ENCODE data around the gene FGFRL1. TPM values are rescaled to one million over a fixed set of nuclear protein-coding genes. Genes with fewer than 3 reads are reported as not detected.

The FGFRL1 gene
- total and polyA plus RNA-seq, 2 of the 13 experiments (the other 11 are each of a cell fraction or from before 2014, with no cell fraction given): 19.1 to 30.6 TPM

DNA sequence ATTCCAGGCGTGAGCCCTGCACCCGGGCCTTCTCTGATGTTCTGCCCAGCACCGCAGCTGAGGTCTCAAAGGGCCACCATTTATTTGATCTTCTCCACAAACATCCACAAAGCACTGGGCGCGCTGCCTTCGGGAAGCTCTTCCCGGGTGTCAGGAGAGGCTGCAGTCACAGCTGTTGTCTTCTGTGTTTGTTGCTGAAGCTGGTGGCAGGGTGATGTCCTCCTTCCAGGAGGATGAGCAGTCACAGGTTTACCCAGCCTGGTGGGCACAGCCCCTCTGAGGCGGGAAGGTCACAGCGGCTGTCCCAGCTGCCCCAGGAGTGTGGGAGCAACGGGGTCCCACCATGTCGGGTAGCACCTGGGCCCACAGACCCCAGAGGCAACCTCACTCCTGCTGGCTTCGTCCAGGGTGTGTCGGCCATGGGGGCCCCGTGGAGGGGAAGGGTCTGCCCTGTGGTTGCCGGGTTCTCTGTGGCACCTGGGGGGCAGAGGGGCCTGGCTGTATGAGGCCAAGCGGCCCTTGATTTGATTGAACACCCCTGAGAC lies 27.6 kb downstream of the FGFRL1 start (continued):
- TF ChIP-seq, protein P1, sequence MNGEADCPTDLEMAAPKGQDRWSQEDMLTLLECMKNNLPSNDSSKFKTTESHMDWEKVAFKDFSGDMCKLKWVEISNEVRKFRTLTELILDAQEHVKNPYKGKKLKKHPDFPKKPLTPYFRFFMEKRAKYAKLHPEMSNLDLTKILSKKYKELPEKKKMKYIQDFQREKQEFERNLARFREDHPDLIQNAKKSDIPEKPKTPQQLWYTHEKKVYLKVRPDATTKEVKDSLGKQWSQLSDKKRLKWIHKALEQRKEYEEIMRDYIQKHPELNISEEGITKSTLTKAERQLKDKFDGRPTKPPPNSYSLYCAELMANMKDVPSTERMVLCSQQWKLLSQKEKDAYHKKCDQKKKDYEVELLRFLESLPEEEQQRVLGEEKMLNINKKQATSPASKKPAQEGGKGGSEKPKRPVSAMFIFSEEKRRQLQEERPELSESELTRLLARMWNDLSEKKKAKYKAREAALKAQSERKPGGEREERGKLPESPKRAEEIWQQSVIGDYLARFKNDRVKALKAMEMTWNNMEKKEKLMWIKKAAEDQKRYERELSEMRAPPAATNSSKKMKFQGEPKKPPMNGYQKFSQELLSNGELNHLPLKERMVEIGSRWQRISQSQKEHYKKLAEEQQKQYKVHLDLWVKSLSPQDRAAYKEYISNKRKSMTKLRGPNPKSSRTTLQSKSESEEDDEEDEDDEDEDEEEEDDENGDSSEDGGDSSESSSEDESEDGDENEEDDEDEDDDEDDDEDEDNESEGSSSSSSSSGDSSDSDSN (CRISPR knock-in tag; IDR thresholded peaks at IDR 0.05): peak; percentile 38; the same call in 1 of the 2 replicates
- TF ChIP-seq, protein P2, sequence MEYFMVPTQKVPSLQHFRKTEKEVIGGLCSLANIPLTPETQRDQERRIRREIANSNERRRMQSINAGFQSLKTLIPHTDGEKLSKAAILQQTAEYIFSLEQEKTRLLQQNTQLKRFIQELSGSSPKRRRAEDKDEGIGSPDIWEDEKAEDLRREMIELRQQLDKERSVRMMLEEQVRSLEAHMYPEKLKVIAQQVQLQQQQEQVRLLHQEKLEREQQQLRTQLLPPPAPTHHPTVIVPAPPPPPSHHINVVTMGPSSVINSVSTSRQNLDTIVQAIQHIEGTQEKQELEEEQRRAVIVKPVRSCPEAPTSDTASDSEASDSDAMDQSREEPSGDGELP (IDR thresholded peaks at IDR 0.05; ENCODE audit: borderline replicate concordance, low read depth): peak; percentile 57; the same call in 1 of the 2 replicates
- peak; percentile 41; the same call in 1 of the 2 replicates for TF ChIP-seq RXRA (CRISPR knock-in tag; IDR thresholded peaks at IDR 0.05)
- TF ChIP-seq, protein P3, sequence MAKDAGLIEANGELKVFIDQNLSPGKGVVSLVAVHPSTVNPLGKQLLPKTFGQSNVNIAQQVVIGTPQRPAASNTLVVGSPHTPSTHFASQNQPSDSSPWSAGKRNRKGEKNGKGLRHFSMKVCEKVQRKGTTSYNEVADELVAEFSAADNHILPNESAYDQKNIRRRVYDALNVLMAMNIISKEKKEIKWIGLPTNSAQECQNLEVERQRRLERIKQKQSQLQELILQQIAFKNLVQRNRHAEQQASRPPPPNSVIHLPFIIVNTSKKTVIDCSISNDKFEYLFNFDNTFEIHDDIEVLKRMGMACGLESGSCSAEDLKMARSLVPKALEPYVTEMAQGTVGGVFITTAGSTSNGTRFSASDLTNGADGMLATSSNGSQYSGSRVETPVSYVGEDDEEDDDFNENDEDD (CRISPR knock-in tag; IDR thresholded peaks at IDR 0.05; ENCODE audit: borderline replicate concordance): no peak
- TF ChIP-seq, protein P4, sequence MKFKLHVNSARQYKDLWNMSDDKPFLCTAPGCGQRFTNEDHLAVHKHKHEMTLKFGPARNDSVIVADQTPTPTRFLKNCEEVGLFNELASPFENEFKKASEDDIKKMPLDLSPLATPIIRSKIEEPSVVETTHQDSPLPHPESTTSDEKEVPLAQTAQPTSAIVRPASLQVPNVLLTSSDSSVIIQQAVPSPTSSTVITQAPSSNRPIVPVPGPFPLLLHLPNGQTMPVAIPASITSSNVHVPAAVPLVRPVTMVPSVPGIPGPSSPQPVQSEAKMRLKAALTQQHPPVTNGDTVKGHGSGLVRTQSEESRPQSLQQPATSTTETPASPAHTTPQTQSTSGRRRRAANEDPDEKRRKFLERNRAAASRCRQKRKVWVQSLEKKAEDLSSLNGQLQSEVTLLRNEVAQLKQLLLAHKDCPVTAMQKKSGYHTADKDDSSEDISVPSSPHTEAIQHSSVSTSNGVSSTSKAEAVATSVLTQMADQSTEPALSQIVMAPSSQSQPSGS (CRISPR knock-in tag; IDR thresholded peaks at IDR 0.05): no peak
- TF ChIP-seq RARA (CRISPR knock-in tag; IDR thresholded peaks at IDR 0.05): peak; percentile 62
- TF ChIP-seq PRMT3 (CRISPR knock-in tag; IDR thresholded peaks at IDR 0.05; ENCODE audit: borderline replicate concordance, low read depth): 0 out of 2 replicates have a peak, but pooled peaks have one; percentile 34
- TF ChIP-seq ZNF768 (CRISPR knock-in tag; IDR thresholded peaks at IDR 0.05): peak; percentile 55; the same call in 1 of the 2 replicates
- TF ChIP-seq BORCS8-MEF2B (CRISPR knock-in tag; IDR thresholded peaks at IDR 0.05): no peak
- TF ChIP-seq TCF7 (IDR thresholded peaks at IDR 0.05; ENCODE audit: low read depth): peak; percentile 18; the same call in 1 of the 2 replicates
- TF ChIP-seq HNRNPL (IDR thresholded peaks at IDR 0.05; ENCODE audit: low read depth, low read length): peak; percentile 42; the same call in 1 of the 2 replicates
- TF ChIP-seq, protein P5, sequence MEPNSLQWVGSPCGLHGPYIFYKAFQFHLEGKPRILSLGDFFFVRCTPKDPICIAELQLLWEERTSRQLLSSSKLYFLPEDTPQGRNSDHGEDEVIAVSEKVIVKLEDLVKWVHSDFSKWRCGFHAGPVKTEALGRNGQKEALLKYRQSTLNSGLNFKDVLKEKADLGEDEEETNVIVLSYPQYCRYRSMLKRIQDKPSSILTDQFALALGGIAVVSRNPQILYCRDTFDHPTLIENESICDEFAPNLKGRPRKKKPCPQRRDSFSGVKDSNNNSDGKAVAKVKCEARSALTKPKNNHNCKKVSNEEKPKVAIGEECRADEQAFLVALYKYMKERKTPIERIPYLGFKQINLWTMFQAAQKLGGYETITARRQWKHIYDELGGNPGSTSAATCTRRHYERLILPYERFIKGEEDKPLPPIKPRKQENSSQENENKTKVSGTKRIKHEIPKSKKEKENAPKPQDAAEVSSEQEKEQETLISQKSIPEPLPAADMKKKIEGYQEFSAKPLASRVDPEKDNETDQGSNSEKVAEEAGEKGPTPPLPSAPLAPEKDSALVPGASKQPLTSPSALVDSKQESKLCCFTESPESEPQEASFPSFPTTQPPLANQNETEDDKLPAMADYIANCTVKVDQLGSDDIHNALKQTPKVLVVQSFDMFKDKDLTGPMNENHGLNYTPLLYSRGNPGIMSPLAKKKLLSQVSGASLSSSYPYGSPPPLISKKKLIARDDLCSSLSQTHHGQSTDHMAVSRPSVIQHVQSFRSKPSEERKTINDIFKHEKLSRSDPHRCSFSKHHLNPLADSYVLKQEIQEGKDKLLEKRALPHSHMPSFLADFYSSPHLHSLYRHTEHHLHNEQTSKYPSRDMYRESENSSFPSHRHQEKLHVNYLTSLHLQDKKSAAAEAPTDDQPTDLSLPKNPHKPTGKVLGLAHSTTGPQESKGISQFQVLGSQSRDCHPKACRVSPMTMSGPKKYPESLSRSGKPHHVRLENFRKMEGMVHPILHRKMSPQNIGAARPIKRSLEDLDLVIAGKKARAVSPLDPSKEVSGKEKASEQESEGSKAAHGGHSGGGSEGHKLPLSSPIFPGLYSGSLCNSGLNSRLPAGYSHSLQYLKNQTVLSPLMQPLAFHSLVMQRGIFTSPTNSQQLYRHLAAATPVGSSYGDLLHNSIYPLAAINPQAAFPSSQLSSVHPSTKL (CRISPR knock-in tag; IDR thresholded peaks at IDR 0.05): peak; percentile 29; the same call in 1 of the 2 replicates

All from HepG2 (cell line).